Stimulated activated CD8-positive, alpha-beta memory T cell treated with anti-CD3 and anti-CD28 coated beads, Interleukin-12 subunit alpha, Interleukin-12 subunit beta, amount 100 ng/mL, for 24 hours (primary cell): ENCODE measurements around the gene RAI1.
"Not testable (repeated sequence)": the region's sequence is repeated elsewhere in the genome, so short reads cannot be mapped to it uniquely, and the experiment has no call there.

Source experiments
- DNase-seq: peaks from one replicate; pipeline ENCODE4 v3.0.0-alpha.2; 2020; ENCODE audit errors: extremely low read depth

RAI1 gene, protein sequence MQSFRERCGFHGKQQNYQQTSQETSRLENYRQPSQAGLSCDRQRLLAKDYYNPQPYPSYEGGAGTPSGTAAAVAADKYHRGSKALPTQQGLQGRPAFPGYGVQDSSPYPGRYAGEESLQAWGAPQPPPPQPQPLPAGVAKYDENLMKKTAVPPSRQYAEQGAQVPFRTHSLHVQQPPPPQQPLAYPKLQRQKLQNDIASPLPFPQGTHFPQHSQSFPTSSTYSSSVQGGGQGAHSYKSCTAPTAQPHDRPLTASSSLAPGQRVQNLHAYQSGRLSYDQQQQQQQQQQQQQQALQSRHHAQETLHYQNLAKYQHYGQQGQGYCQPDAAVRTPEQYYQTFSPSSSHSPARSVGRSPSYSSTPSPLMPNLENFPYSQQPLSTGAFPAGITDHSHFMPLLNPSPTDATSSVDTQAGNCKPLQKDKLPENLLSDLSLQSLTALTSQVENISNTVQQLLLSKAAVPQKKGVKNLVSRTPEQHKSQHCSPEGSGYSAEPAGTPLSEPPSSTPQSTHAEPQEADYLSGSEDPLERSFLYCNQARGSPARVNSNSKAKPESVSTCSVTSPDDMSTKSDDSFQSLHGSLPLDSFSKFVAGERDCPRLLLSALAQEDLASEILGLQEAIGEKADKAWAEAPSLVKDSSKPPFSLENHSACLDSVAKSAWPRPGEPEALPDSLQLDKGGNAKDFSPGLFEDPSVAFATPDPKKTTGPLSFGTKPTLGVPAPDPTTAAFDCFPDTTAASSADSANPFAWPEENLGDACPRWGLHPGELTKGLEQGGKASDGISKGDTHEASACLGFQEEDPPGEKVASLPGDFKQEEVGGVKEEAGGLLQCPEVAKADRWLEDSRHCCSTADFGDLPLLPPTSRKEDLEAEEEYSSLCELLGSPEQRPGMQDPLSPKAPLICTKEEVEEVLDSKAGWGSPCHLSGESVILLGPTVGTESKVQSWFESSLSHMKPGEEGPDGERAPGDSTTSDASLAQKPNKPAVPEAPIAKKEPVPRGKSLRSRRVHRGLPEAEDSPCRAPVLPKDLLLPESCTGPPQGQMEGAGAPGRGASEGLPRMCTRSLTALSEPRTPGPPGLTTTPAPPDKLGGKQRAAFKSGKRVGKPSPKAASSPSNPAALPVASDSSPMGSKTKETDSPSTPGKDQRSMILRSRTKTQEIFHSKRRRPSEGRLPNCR (N-terminal part only)

GRCh38 chr17:17681187-17681743 lies at the start of gene RAI1:
RAI1 (plus strand) TSS chr17:17681458; CDS start chr17:17792949, 111,491 bp downstream.
- no peak for DNase-seq

GRCh38 chr17:17632690-17633089 lies 48.6 kb upstream of the RAI1 start:
- DNase-seq = not testable (repeated sequence)

- DNase-seq = no peak
Observed at GRCh38 chr17:17633310-17633709, 47.9 kb upstream of the RAI1 start.

- no peak for DNase-seq
Observed at GRCh38 chr17:17635126-17635525, 46.1 kb upstream of the RAI1 start.

GRCh38 chr17:17635537-17636271 lies 45.6 kb upstream of the RAI1 start:
- not testable (repeated sequence) for DNase-seq

DNA sequence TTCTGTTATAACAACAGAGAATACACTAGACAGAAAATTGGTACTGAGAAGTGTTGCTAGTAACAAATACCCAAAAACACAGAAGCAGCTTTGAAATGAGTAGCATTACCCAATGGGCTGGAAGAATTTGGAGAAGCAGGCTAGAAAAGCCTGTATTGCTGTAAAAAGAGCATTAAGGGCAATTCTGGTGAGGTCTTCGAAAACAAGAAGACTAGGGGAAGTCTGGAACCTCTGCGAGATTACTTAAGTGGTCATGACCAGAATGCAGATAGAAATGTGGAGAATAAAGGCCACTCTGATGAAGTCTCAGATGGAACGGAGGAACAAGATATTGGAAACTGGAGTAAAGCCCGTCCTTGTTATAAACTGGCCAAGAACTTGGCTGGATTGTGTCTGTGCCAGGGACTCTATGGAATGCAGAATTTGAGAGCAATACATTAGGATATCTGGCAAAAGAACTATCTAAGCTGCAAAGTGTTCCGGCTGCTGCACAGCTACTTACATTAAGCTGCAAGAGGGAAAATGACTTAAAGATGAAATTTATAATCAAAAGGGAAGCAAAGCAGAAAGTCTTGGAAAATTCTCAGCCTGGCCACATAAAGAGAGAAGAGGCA lies 44.9 kb upstream of the RAI1 start:
- DNase-seq = no peak

- no peak for DNase-seq
Observed at GRCh38 chr17:17638467-17638866, 42.8 kb upstream of the RAI1 start.

GRCh38 chr17:17639661-17640270 lies 41.5 kb upstream of the RAI1 start:
- not testable (repeated sequence) for DNase-seq

DNA sequence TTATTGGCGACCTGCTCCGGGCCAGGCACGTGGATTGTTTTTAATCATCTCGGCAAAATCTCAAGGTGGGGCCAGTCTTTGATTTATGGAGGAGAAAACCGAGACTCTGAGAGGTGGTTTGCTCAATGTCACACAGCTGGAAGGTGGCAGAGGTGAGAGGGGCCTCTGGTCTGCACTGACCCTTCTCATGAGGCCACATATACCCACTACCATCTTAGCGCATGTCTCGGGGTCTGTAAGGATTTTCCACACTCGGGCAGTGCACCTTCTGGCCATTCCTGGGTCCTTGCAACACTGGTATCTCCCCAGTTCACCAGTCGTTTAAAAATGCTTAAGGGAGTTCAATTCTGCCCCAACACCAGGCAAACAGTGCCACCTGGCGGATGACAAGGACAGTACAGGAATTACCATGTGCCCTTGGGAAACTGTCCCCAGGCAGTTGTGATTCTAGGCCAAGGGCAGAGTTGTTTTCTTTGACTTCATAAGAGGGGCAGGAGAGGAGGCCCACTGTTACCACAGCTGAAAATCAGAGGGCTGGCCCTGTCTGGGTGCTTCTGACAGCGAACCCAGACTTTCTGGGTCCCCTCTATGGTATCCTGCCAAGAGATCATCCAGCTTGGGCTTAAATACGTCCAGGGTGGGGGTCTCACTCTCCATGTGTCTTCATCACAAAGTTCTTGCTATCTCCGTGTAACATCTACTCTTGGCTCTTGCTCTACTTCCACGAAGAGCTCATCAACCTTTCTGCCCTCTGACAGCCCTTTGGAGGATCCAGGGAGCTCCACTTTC lies 39.4 kb upstream of the RAI1 start:
- peak; percentile 52 for DNase-seq

DNA sequence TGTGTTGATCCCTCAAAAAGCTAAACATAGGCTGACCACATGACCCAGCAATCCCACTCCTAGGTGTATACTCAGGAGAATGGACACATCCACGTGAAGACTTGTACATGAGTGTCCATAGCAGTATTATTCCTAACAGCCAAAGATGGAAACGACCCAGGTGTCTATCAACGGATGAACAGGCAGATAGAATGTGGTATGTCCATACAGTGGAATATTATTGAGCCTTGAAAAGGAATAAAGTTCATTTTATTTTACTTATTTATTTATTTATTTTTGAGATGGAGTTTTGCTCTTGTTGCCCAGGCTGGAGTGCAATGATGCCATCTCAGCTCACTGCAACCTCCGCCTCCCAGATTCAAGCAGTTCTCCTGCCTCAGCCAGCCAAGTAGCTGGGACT lies 36.1 kb upstream of the RAI1 start:
- not testable (repeated sequence) for DNase-seq

GRCh38 chr17:17645961-17646360 lies 35.3 kb upstream of the RAI1 start:
- no peak for DNase-seq

DNA sequence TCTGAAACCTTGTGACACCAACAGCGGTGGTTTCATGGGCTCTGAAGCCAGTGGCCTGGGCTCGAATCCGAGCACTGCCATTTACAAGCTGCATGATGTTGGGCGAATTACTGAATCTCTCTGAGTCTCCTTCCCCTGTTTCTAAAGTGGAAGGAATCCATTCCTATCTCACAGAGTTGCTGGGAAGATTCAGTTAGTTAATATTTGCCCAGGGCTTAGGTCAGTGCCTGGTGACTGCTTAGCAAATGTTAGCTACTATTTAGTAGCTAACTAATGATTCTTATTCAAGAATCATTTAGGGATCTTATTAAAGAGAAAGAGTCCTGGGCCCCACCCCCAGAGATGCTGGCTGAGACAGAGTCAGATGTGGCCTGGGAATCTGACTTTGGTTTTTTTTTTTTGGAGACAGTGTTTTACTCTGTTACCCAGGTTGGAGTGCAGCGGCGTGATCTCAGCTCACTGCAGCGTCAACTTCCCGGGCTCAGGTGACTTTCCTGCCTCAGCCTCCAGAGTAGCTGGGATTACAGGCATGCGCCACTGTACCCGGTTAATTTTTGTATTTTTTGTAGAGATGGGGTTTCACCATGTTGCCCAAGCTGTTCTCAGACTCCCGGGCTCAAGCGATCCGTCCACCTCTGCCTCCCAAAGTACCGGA lies 33.6 kb upstream of the RAI1 start:
- no peak for DNase-seq

DNA sequence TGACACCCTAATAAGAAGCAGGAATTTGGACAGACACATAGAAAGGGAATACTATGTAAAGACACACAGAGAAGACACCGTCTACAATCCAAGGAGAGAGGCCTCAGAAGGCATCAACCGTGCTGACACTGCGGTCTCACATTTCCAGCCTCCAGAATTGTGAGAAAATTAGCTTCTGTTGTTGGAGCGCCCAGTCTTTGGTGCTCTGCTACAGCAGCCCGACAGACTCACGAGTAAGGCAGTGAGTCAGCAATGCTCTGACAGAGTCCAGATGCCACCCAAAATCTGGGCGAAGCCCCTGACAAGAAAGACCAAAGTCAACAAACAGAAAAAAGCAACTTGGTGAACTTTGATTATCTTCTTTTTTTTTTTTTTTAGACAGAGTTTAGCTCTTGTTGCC lies 32.5 kb upstream of the RAI1 start:
- DNase-seq = no peak

GRCh38 chr17:17650959-17651358 lies 30.3 kb upstream of the RAI1 start:
- DNase-seq = no peak

DNA sequence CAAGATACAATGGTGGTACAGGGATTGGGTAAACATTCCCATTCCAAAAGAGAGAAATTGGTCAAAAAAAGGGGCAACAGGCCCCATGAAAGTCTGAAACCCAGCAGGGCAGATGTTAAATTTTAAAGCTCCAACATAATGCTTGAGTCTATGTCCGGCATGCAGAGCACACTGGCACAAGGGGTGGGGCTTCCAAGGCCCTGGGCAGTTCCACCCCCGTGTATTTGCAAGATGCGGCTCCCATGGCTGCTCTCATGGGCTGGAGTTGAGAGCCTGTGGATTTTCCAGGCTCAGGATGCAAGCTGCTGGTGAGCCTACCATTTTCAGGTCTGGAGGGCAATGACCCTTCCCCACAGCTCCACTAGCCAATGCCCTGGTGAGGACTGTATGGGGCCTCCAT lies 27.9 kb upstream of the RAI1 start:
- DNase-seq = no peak

- no peak for DNase-seq
Observed at GRCh38 chr17:17659340-17659739, 21.9 kb upstream of the RAI1 start.

DNA sequence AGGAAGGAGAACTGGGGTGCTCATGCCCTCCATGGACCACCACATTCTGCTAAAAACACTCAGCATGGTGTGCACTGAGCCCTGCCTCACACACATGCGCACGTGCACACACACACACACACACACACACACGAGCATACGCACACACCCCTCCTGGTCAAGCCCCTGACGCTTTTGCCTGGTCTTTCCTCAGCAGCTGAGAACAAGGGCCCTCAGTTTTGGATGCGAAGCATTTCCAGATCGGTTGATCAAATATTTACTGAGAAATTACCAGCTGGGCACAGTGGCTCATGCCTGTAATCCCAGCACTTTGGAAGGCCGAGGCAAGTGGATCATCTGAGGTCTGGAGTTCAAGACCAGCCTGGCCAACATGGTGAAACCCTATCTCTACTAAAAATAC lies 20.1 kb upstream of the RAI1 start:
- no peak for DNase-seq

GRCh38 chr17:17661834-17662385 lies 19.3 kb upstream of the RAI1 start:
- DNase-seq = no peak
